Gastrocnemius medialis (tissue), 4 donors: ENCODE results near the gene TMEM218.

Experiments used
- CTCF ChIP-seq, 5 experiments: fragments of 450-650 bp in 3 of 5; fragments of 200-600 bp in 2 of 5; sonication (generic) in 2 of 5; IDR thresholded peaks in 4 of 5; conservative IDR thresholded peaks in 1 of 5; 1 replicate in 4 of 5; 2 replicates in 1 of 5; pipeline ENCODE4 v1.5.1; 2016 to 2019; ENCODE audit warnings: antibody characterized with exemption in 5 of 5, mild to moderate bottlenecking in 3 of 5, moderate library complexity in 3 of 5
- POLR2A ChIP-seq, 2 donors: fragments of 450-650 bp; IDR thresholded peaks; one replicate each; pipeline ENCODE4 v1.6.1; 2017; ENCODE audit warnings: antibody characterized with exemption in 2 of 2, mild to moderate bottlenecking in 2 of 2, moderate library complexity in 2 of 2

- peak in 4 of 5 experiments; percentile 32 to 61 (median 48) for TF ChIP-seq CTCF (IDR thresholded peaks at IDR 0.05 in 4 of 5, conservative IDR thresholded peaks at IDR 0.05 in 1 of 5)
- no peak for TF ChIP-seq POLR2A (IDR thresholded peaks at IDR 0.05)
Observed at GRCh38 chr11:125123947-125124617, 12.7 kb upstream of the TMEM218 start.
